ENCODE results near the gene AFG1L.

GRCh38 chr6:108291091-108291490 is 3.8 kb upstream of the AFG1L start:
- TF ChIP-seq TAF1 (IDR thresholded peaks at IDR 0.05; ENCODE audit: borderline replicate concordance, insufficient read depth, low read length) = no peak
- TF ChIP-seq SIN3A (IDR thresholded peaks at IDR 0.05; ENCODE audit: borderline replicate concordance, insufficient read depth, low read length) = no peak
- TF ChIP-seq, protein P1, sequence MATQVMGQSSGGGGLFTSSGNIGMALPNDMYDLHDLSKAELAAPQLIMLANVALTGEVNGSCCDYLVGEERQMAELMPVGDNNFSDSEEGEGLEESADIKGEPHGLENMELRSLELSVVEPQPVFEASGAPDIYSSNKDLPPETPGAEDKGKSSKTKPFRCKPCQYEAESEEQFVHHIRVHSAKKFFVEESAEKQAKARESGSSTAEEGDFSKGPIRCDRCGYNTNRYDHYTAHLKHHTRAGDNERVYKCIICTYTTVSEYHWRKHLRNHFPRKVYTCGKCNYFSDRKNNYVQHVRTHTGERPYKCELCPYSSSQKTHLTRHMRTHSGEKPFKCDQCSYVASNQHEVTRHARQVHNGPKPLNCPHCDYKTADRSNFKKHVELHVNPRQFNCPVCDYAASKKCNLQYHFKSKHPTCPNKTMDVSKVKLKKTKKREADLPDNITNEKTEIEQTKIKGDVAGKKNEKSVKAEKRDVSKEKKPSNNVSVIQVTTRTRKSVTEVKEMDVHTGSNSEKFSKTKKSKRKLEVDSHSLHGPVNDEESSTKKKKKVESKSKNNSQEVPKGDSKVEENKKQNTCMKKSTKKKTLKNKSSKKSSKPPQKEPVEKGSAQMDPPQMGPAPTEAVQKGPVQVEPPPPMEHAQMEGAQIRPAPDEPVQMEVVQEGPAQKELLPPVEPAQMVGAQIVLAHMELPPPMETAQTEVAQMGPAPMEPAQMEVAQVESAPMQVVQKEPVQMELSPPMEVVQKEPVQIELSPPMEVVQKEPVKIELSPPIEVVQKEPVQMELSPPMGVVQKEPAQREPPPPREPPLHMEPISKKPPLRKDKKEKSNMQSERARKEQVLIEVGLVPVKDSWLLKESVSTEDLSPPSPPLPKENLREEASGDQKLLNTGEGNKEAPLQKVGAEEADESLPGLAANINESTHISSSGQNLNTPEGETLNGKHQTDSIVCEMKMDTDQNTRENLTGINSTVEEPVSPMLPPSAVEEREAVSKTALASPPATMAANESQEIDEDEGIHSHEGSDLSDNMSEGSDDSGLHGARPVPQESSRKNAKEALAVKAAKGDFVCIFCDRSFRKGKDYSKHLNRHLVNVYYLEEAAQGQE (IDR thresholded peaks at IDR 0.05; ENCODE audit: insufficient read depth in 1 of 2, low read depth in 2 of 2, low read length in 2 of 2) = no peak

Data from PFSK-1 (cell line).